Mesenchymal stem cell (in vitro differentiated cells and primary cell): ENCODE measurements around the gene TRMT61A.

Source experiments
- DNase-seq: peaks from one replicate; pipeline ENCODE4 v3.0.0-alpha.2; 2013
- H2AFZ ChIP-seq: one replicate; pipeline ENCODE4 v1.6.1; 2013; ENCODE audit warnings: low read depth, mild to moderate bottlenecking, control low read depth, inconsistent platforms, low read length, moderate library complexity
- H2AK5ac ChIP-seq: 2 replicates; pipeline ENCODE4 v1.6.1; 2013; ENCODE audit warnings: low read length, moderate library complexity, mild to moderate bottlenecking, inconsistent platforms; ENCODE audit not compliant: severe bottlenecking
- H2BK120ac ChIP-seq: one replicate; pipeline ENCODE4 v1.6.1; 2013; ENCODE audit warnings: low read depth, mild to moderate bottlenecking, inconsistent platforms, low read length, moderate library complexity
- H2BK12ac ChIP-seq, 2 experiments: one replicate each; pipeline ENCODE4 v1.6.1; 2013; ENCODE audit warnings: inconsistent platforms in 2 of 2, low read length in 2 of 2, mild to moderate bottlenecking in 2 of 2, moderate library complexity in 2 of 2, control low read depth in 1 of 2
- H2BK15ac ChIP-seq: one replicate; pipeline ENCODE4 v1.6.1; 2013; ENCODE audit warnings: mild to moderate bottlenecking, low read depth, inconsistent platforms; ENCODE audit not compliant: poor library complexity, severe bottlenecking
- H2BK5ac ChIP-seq: 2 replicates; pipeline ENCODE4 v1.6.1; 2013; ENCODE audit warnings: low read depth, mild to moderate bottlenecking, low read length, control low read depth, inconsistent platforms; ENCODE audit not compliant: poor library complexity, severe bottlenecking
- H3K14ac ChIP-seq, 2 experiments: one replicate each; pipeline ENCODE4 v1.6.1; 2013; ENCODE audit warnings: inconsistent platforms in 2 of 2, low read length in 2 of 2, control low read depth in 1 of 2, mild to moderate bottlenecking in 1 of 2, moderate library complexity in 1 of 2
- H3K18ac ChIP-seq, 2 experiments: one replicate each; pipeline ENCODE4 v1.6.1; 2013; ENCODE audit warnings: inconsistent platforms in 2 of 2, low read length in 2 of 2, control low read depth in 1 of 2, low read depth in 1 of 2, mild to moderate bottlenecking in 1 of 2
- H3K23ac ChIP-seq, 2 experiments: one replicate each; pipeline ENCODE4 v1.6.1; 2013; ENCODE audit warnings: inconsistent platforms in 2 of 2, low read length in 2 of 2, mild to moderate bottlenecking in 2 of 2, moderate library complexity in 2 of 2, control low read depth in 1 of 2
- H3K27ac ChIP-seq: 2 replicates; pipeline ENCODE4 v1.5.1; 2013; ENCODE audit warnings: mild to moderate bottlenecking, moderate library complexity, low read length, control low read depth, inconsistent platforms; ENCODE audit not compliant: poor library complexity, severe bottlenecking
- H3K27me3 ChIP-seq, 2 experiments: 2 replicates each; pipeline versions ENCODE4 v1.6.1 to v1.7.0; 2013; ENCODE audit warnings: low read length in 2 of 2, mild to moderate bottlenecking in 2 of 2, moderate library complexity in 2 of 2, control low read depth in 1 of 2, inconsistent platforms in 1 of 2; ENCODE audit not compliant: control insufficient read depth in 1 of 2, insufficient read depth in 1 of 2
- H3K36me3 ChIP-seq, 2 experiments: 2 replicates each; pipeline versions ENCODE4 v1.6.1 to v1.7.0; 2013; ENCODE audit warnings: low read length in 2 of 2, control low read depth in 1 of 2, inconsistent platforms in 1 of 2, low read depth in 1 of 2, mild to moderate bottlenecking in 1 of 2; ENCODE audit not compliant: insufficient read depth in 2 of 2, control insufficient read depth in 1 of 2
- H3K4ac ChIP-seq, 2 experiments: one replicate each; pipeline ENCODE4 v1.6.1; 2013; ENCODE audit warnings: inconsistent platforms in 2 of 2, low read length in 2 of 2, mild to moderate bottlenecking in 2 of 2, moderate library complexity in 2 of 2, control low read depth in 1 of 2, low read depth in 1 of 2
- H3K4me1 ChIP-seq: 2 replicates; pipeline ENCODE4 v1.6.1; 2013; ENCODE audit warnings: low read depth, low read length, control low read depth; ENCODE audit not compliant: control insufficient read depth, insufficient read depth
- H3K4me2 ChIP-seq: 2 replicates; pipeline ENCODE4 v1.6.1; 2013; ENCODE audit warnings: low read length, mild to moderate bottlenecking, inconsistent platforms; ENCODE audit not compliant: poor library complexity, severe bottlenecking
- H3K4me3 ChIP-seq, 2 experiments: 2 replicates each; pipeline versions ENCODE4 v1.5.1 to v1.7.0; 2013; ENCODE audit warnings: low read length in 2 of 2, mild to moderate bottlenecking in 2 of 2, control low read depth in 1 of 2, low read depth in 1 of 2; ENCODE audit not compliant: insufficient read depth in 1 of 2
- H3K79me1 ChIP-seq: replicated peaks from 2 replicates; pipeline ENCODE4 v1.6.1; 2013; ENCODE audit warnings: mild to moderate bottlenecking, control low read depth, low read length, inconsistent platforms; ENCODE audit not compliant: poor library complexity, severe bottlenecking
- H3K9ac ChIP-seq: 2 replicates; pipeline ENCODE4 v1.7.0; 2013; ENCODE audit warnings: mild to moderate bottlenecking, low read length, moderate library complexity
- H3K9me3 ChIP-seq: 2 replicates; pipeline ENCODE4 v1.7.0; 2013; ENCODE audit warnings: mild to moderate bottlenecking, low read length; ENCODE audit not compliant: control insufficient read depth
- H4K8ac ChIP-seq: one replicate; pipeline ENCODE4 v1.6.1; 2013; ENCODE audit warnings: inconsistent platforms, mild to moderate bottlenecking, low read length, moderate library complexity
- H4K91ac ChIP-seq: one replicate; pipeline ENCODE4 v1.6.1; 2013; ENCODE audit warnings: mild to moderate bottlenecking, low read length, inconsistent platforms
- WGBS: methylation state at CpG from one replicate; pipeline ENCODE4 v1.1.7; 2013; ENCODE audit warnings: mixed read lengths; 5-methylcytosine and 5-hydroxymethylcytosine counted together

Gene TRMT61A

DNA sequence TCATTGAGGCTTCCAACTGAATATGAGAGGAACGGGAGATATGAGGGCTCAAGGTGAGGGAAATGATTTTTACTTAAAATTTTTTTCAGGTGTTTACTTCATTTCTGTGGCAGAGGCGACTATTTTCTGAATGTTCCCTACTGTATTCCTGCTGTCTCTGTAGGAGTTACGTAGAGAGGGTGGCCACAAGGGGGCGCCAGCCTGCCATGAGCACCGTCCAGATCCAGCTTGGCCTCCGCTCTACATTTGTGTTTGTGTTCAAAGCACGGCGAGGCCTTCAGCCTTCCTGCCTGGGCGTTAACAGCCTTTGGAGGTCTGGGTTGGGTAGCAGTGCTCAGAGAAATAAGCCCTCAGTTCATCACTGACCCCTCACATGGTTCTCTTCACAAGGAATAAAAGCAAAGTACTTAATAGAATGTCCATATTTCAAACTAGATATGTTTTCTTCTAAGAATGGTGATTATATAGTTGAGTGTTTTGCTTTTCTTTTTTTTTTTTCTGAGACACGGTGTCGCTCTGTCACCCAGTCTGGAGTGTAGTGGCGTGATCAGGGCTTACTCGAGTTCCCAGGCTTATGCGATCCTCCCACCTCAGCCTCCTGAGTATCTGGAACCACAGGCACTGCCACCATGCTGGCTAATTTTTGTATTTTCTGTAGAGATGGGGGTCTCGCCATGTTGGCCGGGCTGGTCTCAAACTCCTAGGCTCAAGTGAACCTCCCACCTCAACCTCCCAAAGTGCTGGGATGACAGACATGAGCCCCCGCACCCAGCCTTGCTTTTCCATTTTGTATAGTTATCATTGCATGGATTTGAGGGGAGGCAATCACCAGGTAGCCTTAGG is 28.6 kb upstream of the TRMT61A start:
- no peak overlapping the region for H3K4me3 ChIP-seq
- no peak overlapping the region for H3K4ac ChIP-seq
- no peak overlapping the region for H4K8ac ChIP-seq
- no peak overlapping the region for H2BK15ac ChIP-seq
- H3K4me1 ChIP-seq = peaks cover 4% of the 10 kb centered on the region
- no peak overlapping the region for H3K18ac ChIP-seq
- H3K79me1 ChIP-seq = peaks cover 45% of the 10 kb centered on the region
- peaks cover 57 to 84% of the 10 kb centered on the region in 2 experiments for H3K36me3 ChIP-seq
- no peak overlapping the region for H2BK5ac ChIP-seq
- no peak overlapping the region for H2AFZ ChIP-seq
- no peaks in the 10 kb centered on the region for H3K9me3 ChIP-seq
- H4K91ac ChIP-seq = no peak overlapping the region
- H2BK120ac ChIP-seq = no peak overlapping the region
- 32% methylated on average over 12 of the region's 17 CpGs for WGBS
- peak; percentile 82 for DNase-seq
- H3K14ac ChIP-seq = no peak overlapping the region
- H3K9ac ChIP-seq = peak overlapping the region; percentile 79
- H2AK5ac ChIP-seq = no peak overlapping the region
- no peaks in the 10 kb centered on the region for H3K27me3 ChIP-seq
- no peak overlapping the region for H3K4me2 ChIP-seq
- no peak overlapping the region for H2BK12ac ChIP-seq
- H3K23ac ChIP-seq = no peak overlapping the region
- no peak overlapping the region for H3K27ac ChIP-seq

DNA sequence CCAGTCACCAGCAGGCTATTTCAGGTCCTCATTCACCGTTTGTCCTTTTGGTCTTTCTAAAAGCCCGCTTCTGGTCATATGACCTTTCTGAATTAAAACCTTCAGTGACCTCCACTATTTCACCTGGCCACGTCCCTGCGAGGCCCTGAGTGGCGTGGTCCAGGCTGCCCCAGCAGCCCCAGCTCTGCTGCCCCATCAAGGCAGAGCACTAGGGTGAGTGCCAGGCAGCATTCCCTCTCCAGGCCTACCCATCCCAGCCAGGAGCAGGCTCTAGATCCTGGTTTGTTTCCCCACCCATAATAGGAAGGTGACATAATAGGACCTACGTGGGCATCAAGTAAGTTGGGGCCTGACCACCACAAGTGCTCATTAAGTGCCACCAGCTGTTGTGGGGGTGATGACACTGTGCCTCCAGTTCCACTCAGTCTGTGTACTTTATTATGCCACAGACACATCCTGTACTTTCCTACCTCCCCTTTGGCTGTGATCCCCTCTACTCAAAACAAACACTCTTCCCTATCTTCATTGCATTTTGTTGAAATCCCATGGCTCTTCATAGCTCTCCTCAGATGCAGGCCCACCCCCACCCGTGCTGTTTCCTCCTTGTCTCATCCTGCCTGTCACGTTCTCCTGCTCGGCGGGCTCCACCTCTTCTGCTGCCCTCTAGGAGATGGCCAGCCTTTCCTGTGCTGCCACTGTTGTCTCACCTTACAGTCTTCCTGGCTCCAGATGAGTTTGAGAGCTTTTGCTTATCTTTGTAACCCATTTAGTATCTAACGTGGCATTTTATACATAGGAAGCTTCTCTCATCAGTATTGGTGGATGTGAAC is 27.7 kb upstream of the TRMT61A start:
- no peak overlapping the region for H2BK15ac ChIP-seq

DNA sequence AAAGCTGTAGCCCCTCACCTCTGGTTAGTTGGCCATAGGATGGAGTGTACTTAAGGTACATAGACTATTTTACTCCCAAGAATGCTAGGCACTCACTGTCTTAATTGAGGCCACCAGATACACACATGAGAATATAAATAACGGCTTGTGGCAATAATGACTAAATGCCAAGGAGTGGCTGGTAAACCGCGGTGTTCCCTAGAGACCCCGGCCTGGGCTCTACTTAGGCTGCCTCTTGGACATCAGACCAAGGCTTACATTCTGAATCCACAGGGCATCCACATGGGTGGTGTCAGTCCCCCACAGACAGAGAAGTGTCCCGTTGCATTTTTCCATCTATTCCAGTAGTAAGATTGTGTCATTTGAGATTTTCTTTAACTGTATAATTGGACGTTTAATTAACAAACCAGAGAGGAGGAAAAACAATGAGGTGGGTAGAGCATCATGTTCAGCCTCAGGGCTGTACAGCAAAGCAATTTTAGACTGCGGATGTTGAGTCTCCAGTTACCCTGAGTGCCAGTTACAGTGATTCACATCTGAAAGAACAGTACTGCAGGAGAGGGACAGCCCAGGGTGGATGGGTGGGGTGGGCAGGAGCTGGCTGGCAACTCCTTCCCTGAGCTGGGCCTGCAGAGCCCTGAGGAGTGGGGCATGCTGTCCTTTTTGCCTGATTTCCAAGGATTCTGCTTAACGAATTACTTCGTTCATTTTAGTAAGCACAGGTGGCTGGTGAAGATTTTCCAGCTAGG is 26.9 kb upstream of the TRMT61A start:
- H3K14ac ChIP-seq = no peak overlapping the region
- no peak overlapping the region for H2BK12ac ChIP-seq
- no peak overlapping the region for H3K23ac ChIP-seq
- no peak overlapping the region for H2BK15ac ChIP-seq
- H2AFZ ChIP-seq = no peak overlapping the region
- H3K9me3 ChIP-seq = no peaks in the 10 kb centered on the region
- H3K4me3 ChIP-seq = no peak overlapping the region
- 99% methylated on average over 9 of the region's 9 CpGs for WGBS
- DNase-seq = no peak
- H3K27ac ChIP-seq = no peak overlapping the region
- H3K9ac ChIP-seq = no peak overlapping the region
- H4K91ac ChIP-seq = no peak overlapping the region
- H3K4me2 ChIP-seq = no peak overlapping the region
- no peak overlapping the region for H2BK120ac ChIP-seq
- peaks cover 4% of the 10 kb centered on the region for H3K4me1 ChIP-seq
- no peak overlapping the region for H2BK5ac ChIP-seq
- H3K79me1 ChIP-seq = peaks cover 43% of the 10 kb centered on the region
- peaks cover 61 to 87% of the 10 kb centered on the region in 2 experiments for H3K36me3 ChIP-seq
- H3K4ac ChIP-seq = no peak overlapping the region
- no peak overlapping the region for H2AK5ac ChIP-seq
- H4K8ac ChIP-seq = no peak overlapping the region
- no peak overlapping the region for H3K18ac ChIP-seq
- H3K27me3 ChIP-seq = no peaks in the 10 kb centered on the region

More for the DNA sequence above, 27.7 kb upstream of the TRMT61A start:
- no peak overlapping the region for H2BK120ac ChIP-seq
- no peak for DNase-seq
- no peak overlapping the region for H4K8ac ChIP-seq
- no peak overlapping the region for H3K4me3 ChIP-seq
- H3K27ac ChIP-seq = no peak overlapping the region
- H3K9me3 ChIP-seq = no peaks in the 10 kb centered on the region
- H3K4me2 ChIP-seq = no peak overlapping the region
- peak overlapping the region; percentile 79 for H3K9ac ChIP-seq
- H3K18ac ChIP-seq = no peak overlapping the region
- 88% methylated on average over 11 of the region's 11 CpGs for WGBS
- no peak overlapping the region for H3K4ac ChIP-seq
- H3K23ac ChIP-seq = no peak overlapping the region
- H3K36me3 ChIP-seq = peaks cover 58 to 81% of the 10 kb centered on the region in 2 experiments
- H3K27me3 ChIP-seq = no peaks in the 10 kb centered on the region
- H2AFZ ChIP-seq = no peak overlapping the region
- no peak overlapping the region for H4K91ac ChIP-seq
- no peak overlapping the region for H2AK5ac ChIP-seq
- H3K79me1 ChIP-seq = peaks cover 46% of the 10 kb centered on the region
- peaks cover 4% of the 10 kb centered on the region for H3K4me1 ChIP-seq
- no peak overlapping the region for H3K14ac ChIP-seq
- H2BK5ac ChIP-seq = no peak overlapping the region
- peak overlapping the region in 1 of 2 experiments; percentile 40 for H2BK12ac ChIP-seq
